Caco-2 (cell line): ENCODE data around the gene MRPL11. TPM values are rescaled to one million over a fixed set of nuclear protein-coding genes. Genes with fewer than 3 reads are reported as not detected.

ENCODE experiments used
- BruUV-seq: library from RNA; stranded (reverse); fragments of 400-500 nt; replicated peaks from 2 replicates; lab custom pipeline; 2021; lab: Mats Ljungman, UMichigan
- CTCF ChIA-PET: fragments of 300-600 bp; sonication (Branson Sonifier 250); formaldehyde crosslinking; loops from one replicate; lab custom pipeline; 2022; ENCODE audit warnings: antibody characterized with exemption; lab: Charles Lee
- POLR2A ChIA-PET: fragments of 300-600 bp; sonication (Branson Sonifier 250); formaldehyde crosslinking; loops from one replicate; lab custom pipeline; 2022; ENCODE audit warnings: antibody characterized with exemption; lab: Charles Lee
- DNase-seq, 2 experiments: peaks; one replicate each; pipeline versions ENCODE4 v3.0.0 to v3.0.0-alpha.2; 2020 to 2022
- H3K27me3 ChIP-seq: replicated peaks from 2 replicates; pipeline ENCODE4 v1.6.0; 2011; ENCODE audit warnings: low read length; ENCODE audit not compliant: control insufficient read depth, insufficient read depth
- H3K36me3 ChIP-seq: 2 replicates; pipeline ENCODE4 v1.5.1; 2011; ENCODE audit warnings: low read length; ENCODE audit not compliant: control insufficient read depth, insufficient read depth
- H3K4me1 ChIP-seq: fragments of 250-450 bp; sonication (Bioruptor Pico); 2 replicates; pipeline ENCODE4 v1.5.1; 2020; ENCODE audit warnings: mild to moderate bottlenecking
- H3K4me3 ChIP-seq: 2 replicates; pipeline ENCODE4 v1.5.1; 2011; ENCODE audit warnings: low read depth, mild to moderate bottlenecking, control low read depth, low read length
- H3K9me3 ChIP-seq: fragments of 250-450 bp; sonication (Bioruptor Pico); 2 replicates; pipeline ENCODE4 v1.5.1; 2020; ENCODE audit warnings: mild to moderate bottlenecking, moderate library complexity
- H3K27ac Mint-ChIP-seq: one replicate; pipeline ENCODE4 v1.8.0; 2022; ENCODE audit warnings: mixed read lengths; ENCODE audit not compliant: unreplicated experiment
- H3K27me3 Mint-ChIP-seq: one replicate; pipeline ENCODE4 v1.8.0; 2022; ENCODE audit warnings: mixed read lengths; ENCODE audit not compliant: insufficient read depth, unreplicated experiment
- H3K36me3 Mint-ChIP-seq: one replicate; pipeline ENCODE4 v1.8.0; 2022; ENCODE audit warnings: mild to moderate bottlenecking, mixed read lengths; ENCODE audit not compliant: insufficient read depth, unreplicated experiment
- H3K4me1 Mint-ChIP-seq: one replicate; pipeline ENCODE4 v1.8.0; 2022; ENCODE audit warnings: low read depth, mixed read lengths; ENCODE audit not compliant: unreplicated experiment
- H3K4me3 Mint-ChIP-seq: one replicate; pipeline ENCODE4 v1.8.0; 2022; ENCODE audit warnings: mild to moderate bottlenecking, moderate library complexity, mixed read lengths; ENCODE audit not compliant: unreplicated experiment
- H3K9me3 Mint-ChIP-seq: one replicate; pipeline ENCODE4 v1.8.0; 2022; ENCODE audit warnings: mixed read lengths; ENCODE audit not compliant: unreplicated experiment
- intact Hi-C: fragments of 100-400 bp; cut with micrococcal nuclease; formaldehyde crosslinking; loops from one replicate; pipeline ENCODE4 v1.10.0; 2022; ENCODE audit not compliant: unreplicated experiment
- total RNA-seq: library from RNA; stranded (reverse); gene quantifications from 2 replicates; pipeline ENCODE4 v1.2.3, GENCODE V29; 2022
- TF ChIP-seq, protein P1 (sequence below), 2 experiments: fragments of 200-600 bp in 1 of 2; IDR thresholded peaks; 1 replicate in 1 of 2; 2 replicates in 1 of 2; pipeline versions ENCODE4 v1.5.1 to v1.8.0; 2011 to 2022; ENCODE audit warnings: antibody characterized with exemption in 1 of 2, control low read depth in 1 of 2, inconsistent platforms in 1 of 2, low read depth in 1 of 2, low read length in 1 of 2, mild to moderate bottlenecking in 1 of 2, moderate library complexity in 1 of 2; ENCODE audit not compliant: insufficient read depth in 1 of 2, severe bottlenecking in 1 of 2, unreplicated experiment in 1 of 2

MRPL11 gene
- total RNA-seq, 1 experiment from 2014 or later = 206 TPM

DNA sequence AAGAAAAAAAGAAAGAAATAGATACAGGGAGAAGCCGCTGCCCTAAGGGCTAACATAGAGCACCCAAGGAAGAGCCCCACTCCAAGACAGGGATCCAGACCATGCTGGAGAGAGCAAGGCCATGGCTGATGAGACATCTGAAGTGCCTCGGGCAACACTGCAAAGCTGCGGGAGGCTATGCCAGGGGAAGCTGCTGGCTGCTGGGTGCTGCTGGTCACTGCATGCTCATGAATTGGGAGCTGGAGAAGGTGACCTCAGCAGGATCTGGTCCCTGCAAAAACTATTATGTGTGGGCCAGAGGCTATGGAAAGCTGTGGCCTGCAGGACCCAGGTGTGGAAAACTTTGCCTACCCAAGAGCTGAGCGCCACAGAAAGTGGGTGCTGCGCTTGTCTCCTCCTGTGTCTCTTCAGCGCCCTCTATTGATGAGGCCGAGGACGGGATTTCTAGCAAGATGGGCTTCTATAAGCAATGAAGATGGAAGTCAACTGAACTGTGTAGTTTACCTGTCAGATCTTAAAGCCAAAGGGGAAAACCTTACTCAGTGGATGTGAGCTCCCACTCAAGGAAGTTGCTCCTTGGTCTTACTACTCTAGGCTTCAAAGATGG, 49.8 kb downstream of the MRPL11 start:
- BruUV-seq = no TSS peak

DNA sequence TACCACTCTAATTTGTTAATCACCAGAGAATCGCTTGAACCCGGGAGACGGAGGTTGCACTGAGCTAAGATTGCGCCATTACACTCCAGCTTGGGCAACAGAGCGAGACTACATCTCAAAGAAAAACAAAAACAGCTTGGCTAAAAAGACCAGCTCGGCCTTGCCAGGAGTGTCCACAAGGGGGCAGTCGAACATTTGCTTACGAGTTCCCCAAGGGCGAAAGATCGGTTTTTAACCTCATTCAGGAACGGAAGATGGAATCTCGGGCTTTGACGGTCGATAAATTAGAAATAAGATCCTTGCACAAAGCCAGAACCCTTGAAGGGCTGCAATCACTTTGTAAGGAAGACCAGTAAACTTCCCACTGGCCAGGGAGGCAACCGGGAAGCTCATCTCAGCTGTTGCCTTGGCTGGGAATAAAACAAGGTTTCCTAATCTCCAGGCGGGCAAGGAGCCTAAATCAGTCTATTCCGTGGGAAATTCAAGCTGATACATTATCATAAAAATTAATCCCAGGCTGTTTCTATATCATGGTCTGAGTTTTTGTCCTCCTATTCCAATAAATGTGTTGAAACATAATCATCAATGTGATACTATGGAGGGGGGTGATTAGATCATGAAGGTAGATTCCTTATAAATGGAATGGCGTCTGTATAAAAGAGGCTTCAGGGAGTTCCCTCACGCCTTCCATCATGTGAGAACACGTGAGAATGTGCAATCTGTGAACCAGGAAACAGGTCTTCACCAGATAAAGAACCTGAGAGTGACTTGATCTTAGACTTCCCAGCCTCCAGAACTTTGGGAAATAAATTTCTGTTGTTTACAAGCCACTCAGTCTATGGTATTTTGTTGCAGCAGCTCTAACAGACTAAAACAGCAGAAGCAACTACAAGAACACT, 52.2 kb downstream of the MRPL11 start:
- H3K9me3 ChIP-seq = no peaks in the 10 kb centered on the region
- no TSS peak for BruUV-seq
- peaks cover 5% of the 10 kb centered on the region for H3K27me3 Mint-ChIP-seq
- TF ChIP-seq, protein P1, sequence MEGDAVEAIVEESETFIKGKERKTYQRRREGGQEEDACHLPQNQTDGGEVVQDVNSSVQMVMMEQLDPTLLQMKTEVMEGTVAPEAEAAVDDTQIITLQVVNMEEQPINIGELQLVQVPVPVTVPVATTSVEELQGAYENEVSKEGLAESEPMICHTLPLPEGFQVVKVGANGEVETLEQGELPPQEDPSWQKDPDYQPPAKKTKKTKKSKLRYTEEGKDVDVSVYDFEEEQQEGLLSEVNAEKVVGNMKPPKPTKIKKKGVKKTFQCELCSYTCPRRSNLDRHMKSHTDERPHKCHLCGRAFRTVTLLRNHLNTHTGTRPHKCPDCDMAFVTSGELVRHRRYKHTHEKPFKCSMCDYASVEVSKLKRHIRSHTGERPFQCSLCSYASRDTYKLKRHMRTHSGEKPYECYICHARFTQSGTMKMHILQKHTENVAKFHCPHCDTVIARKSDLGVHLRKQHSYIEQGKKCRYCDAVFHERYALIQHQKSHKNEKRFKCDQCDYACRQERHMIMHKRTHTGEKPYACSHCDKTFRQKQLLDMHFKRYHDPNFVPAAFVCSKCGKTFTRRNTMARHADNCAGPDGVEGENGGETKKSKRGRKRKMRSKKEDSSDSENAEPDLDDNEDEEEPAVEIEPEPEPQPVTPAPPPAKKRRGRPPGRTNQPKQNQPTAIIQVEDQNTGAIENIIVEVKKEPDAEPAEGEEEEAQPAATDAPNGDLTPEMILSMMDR (IDR thresholded peaks at IDR 0.05; ENCODE audit: insufficient read depth in 1 of 2, low read depth in 1 of 2, low read length in 1 of 2, severe bottlenecking in 1 of 2, unreplicated experiment in 1 of 2) = peak; percentile 86 to 94
- ChIA-PET CTCF (interaction anchor here (0.7 to 2.8 kb wide), 19 partner anchors 9 to 1584 kb away, joined by 3 to 35 read pairs (median 4); partner anchors contain the start of genes B4GAT1, MAP4K2, MRPL11 and NPAS4), POLR2A (interaction anchor here (0.6 to 1.2 kb wide), 2 partner anchors 94 to 287 kb away, joined by 6 read pairs; partner anchors contain the start of gene DPP3)
- peak; percentile 85 to 86 for DNase-seq
- H3K4me1 ChIP-seq = no peaks in the 10 kb centered on the region
- H3K36me3 Mint-ChIP-seq = peaks cover 6% of the 10 kb centered on the region
- intact Hi-C loops = no loop called here
- no peaks in the 10 kb centered on the region for H3K9me3 Mint-ChIP-seq
- H3K27ac Mint-ChIP-seq = no peak overlapping the region
- H3K4me3 Mint-ChIP-seq = peak overlapping the region; percentile 61
- no peaks in the 10 kb centered on the region for H3K27me3 ChIP-seq
- H3K4me3 ChIP-seq = no peak overlapping the region
- H3K4me1 Mint-ChIP-seq = no peaks in the 10 kb centered on the region
- H3K36me3 ChIP-seq = no peaks in the 10 kb centered on the region

More for the DNA sequence above, 49.8 kb downstream of the MRPL11 start:
- Mint-ChIP-seq H3K36me3 (peaks cover 6% of the 10 kb centered on the region), H3K27ac (no peak overlapping the region), H3K27me3 (peaks cover 5% of the 10 kb centered on the region), H3K9me3 (no peaks in the 10 kb centered on the region), H3K4me3 (no peak overlapping the region), H3K4me1 (no peaks in the 10 kb centered on the region)
- H3K36me3 ChIP-seq = no peaks in the 10 kb centered on the region
- H3K27me3 ChIP-seq = no peaks in the 10 kb centered on the region
- TF ChIP-seq, protein P1 (IDR thresholded peaks at IDR 0.05; ENCODE audit: insufficient read depth in 1 of 2, low read depth in 1 of 2, low read length in 1 of 2, severe bottlenecking in 1 of 2, unreplicated experiment in 1 of 2) = peak; percentile 64 to 82
- H3K4me3 ChIP-seq = no peak overlapping the region
- no peaks in the 10 kb centered on the region for H3K4me1 ChIP-seq
- CTCF ChIA-PET = interaction anchor here (0.6 to 1.8 kb wide), 11 partner anchors 10 to 529 kb away, joined by 3 to 12 read pairs (median 4); partner anchors contain the start of genes MRPL11, MUS81, PELI3 and RIN1
- intact Hi-C loops = loop anchor here (1.0 kb wide), 1 partner anchor 77 kb away; no protein-coding TSS in a partner anchor
- POLR2A ChIA-PET = interaction anchor here (1.1 kb wide), 1 partner anchor 17 kb away, joined by 3 read pairs; the partner anchor contains the start of gene SLC29A2
- H3K9me3 ChIP-seq = no peaks in the 10 kb centered on the region
- DNase-seq = peak; percentile 75 to 81

Other genes starting within 250 kb of the MRPL11 start
- 49.5 and 53.1 TPM in 2 replicates for gene KLC2, start 181.1 kb downstream of the MRPL11 start, total RNA-seq
- gene RAB1B, start 170.2 kb downstream of the MRPL11 start, total RNA-seq = 128 and 132 TPM in 2 replicates
- 4.9 and 6.1 TPM in 2 replicates for gene CNIH2, start 160.7 kb downstream of the MRPL11 start, total RNA-seq
- 140 and 159 TPM in 2 replicates for gene YIF1A, start 149.7 kb downstream of the MRPL11 start, total RNA-seq
- gene TMEM151A, start 147.0 kb downstream of the MRPL11 start, total RNA-seq = 0.68 and 0.88 TPM in 2 replicates
- gene CD248, start 121.8 kb downstream of the MRPL11 start, total RNA-seq = 0.27 TPM in 1 of 2 replicates, not detected in the other
- gene RIN1, start 102.4 kb downstream of the MRPL11 start, total RNA-seq = 11.7 and 12.7 TPM in 2 replicates
- gene BRMS1, start 93.7 kb downstream of the MRPL11 start, total RNA-seq = 58.1 and 58.2 TPM in 2 replicates
- 23.0 and 23.8 TPM in 2 replicates for gene B4GAT1, start 91.2 kb downstream of the MRPL11 start, total RNA-seq
- 30.3 and 32.0 TPM in 2 replicates for gene SLC29A2, start 67.1 kb downstream of the MRPL11 start, total RNA-seq
- not detected in 2 replicates for gene NPAS4, start 17.8 kb downstream of the MRPL11 start, total RNA-seq
- 21.0 and 21.1 TPM in 2 replicates for gene PELI3, start 28.1 kb upstream of the MRPL11 start, total RNA-seq
- gene DPP3, start 41.6 kb upstream of the MRPL11 start, total RNA-seq = 106 TPM in 2 replicates
- 47.1 and 50.0 TPM in 2 replicates for gene BBS1, start 71.8 kb upstream of the MRPL11 start, total RNA-seq
- gene ZDHHC24, start 107.2 kb upstream of the MRPL11 start, total RNA-seq = 25.1 and 26.9 TPM in 2 replicates
- 0.16 TPM in 1 of 2 replicates, not detected in the other for gene ACTN3, start 108.1 kb upstream of the MRPL11 start, total RNA-seq
- gene CTSF, start 129.8 kb upstream of the MRPL11 start, total RNA-seq = not detected in 2 replicates
- 1.0 TPM in 2 replicates for gene CCDC87, start 154.2 kb upstream of the MRPL11 start, total RNA-seq
- gene CCS, start 154.3 kb upstream of the MRPL11 start, total RNA-seq = 52.9 and 54.0 TPM in 2 replicates
- 160 and 173 TPM in 2 replicates for gene RBM14, start 177.8 kb upstream of the MRPL11 start, total RNA-seq
- gene RBM4, start 199.9 kb upstream of the MRPL11 start, total RNA-seq = 257 and 273 TPM in 2 replicates
- gene RBM4B, start 239.0 kb upstream of the MRPL11 start, total RNA-seq = 39.8 and 45.8 TPM in 2 replicates